Suprapubic skin (tissue), 4 donors: Measurements from ENCODE around the gene ZNF668. TPM values are rescaled to one million over a fixed set of nuclear protein-coding genes. Genes with fewer than 3 reads are reported as not detected.

Source experiments
- DNase-seq, 2 donors: peaks; one replicate each; pipeline ENCODE4 v3.0.0-alpha.2; 2019; ENCODE audit warnings: low spot score in 2 of 2
- H3K27ac ChIP-seq: fragments of 200-600 bp; sonication (generic); one replicate; pipeline ENCODE4 v1.5.1; 2019
- H3K27me3 ChIP-seq: fragments of 200-600 bp; sonication (generic); one replicate; pipeline ENCODE4 v1.5.1; 2019
- H3K36me3 ChIP-seq: fragments of 200-600 bp; sonication (generic); one replicate; pipeline ENCODE4 v1.5.1; 2019
- H3K4me1 ChIP-seq: fragments of 200-600 bp; sonication (generic); one replicate; pipeline ENCODE4 v1.5.1; 2019
- H3K4me3 ChIP-seq: fragments of 200-600 bp; sonication (generic); one replicate; pipeline ENCODE4 v1.5.1; 2019; ENCODE audit warnings: mild to moderate bottlenecking
- H3K9me3 ChIP-seq: fragments of 200-600 bp; sonication (generic); one replicate; pipeline ENCODE4 v1.5.1; 2019
- CTCF ChIP-seq, 2 donors: fragments of 200-600 bp in 1 of 2; fragments of 450-650 bp in 1 of 2; sonication (generic) in 1 of 2; IDR thresholded peaks; one replicate each; pipeline ENCODE4 v1.5.1; 2016 to 2019; ENCODE audit warnings: antibody characterized with exemption in 2 of 2, mild to moderate bottlenecking in 1 of 2, moderate library complexity in 1 of 2
- EP300 ChIP-seq: sonication (generic); formaldehyde crosslinking; IDR thresholded peaks from one replicate; pipeline ENCODE4 v1.6.1; 2017; ENCODE audit warnings: antibody characterized with exemption
- POLR2A ChIP-seq, 2 donors: fragments of 450-650 bp; IDR thresholded peaks; one replicate each; pipeline ENCODE4 v1.6.1; 2017; ENCODE audit warnings: antibody characterized with exemption in 2 of 2, mild to moderate bottlenecking in 2 of 2, moderate library complexity in 2 of 2
- POLR2AphosphoS5 ChIP-seq, 3 donors: sonication (generic); formaldehyde crosslinking; IDR thresholded peaks; one replicate each; pipeline ENCODE4 v1.6.1; 2017; ENCODE audit warnings: antibody characterized with exemption in 3 of 3
- WGBS: methylation state at CpG from one replicate; pipeline ENCODE4 v1.1.5; 2018; 5-methylcytosine and 5-hydroxymethylcytosine counted together
- total RNA-seq, 4 donors: library from RNA; depleted of rRNA; stranded (reverse); fragments of >200 nt; gene quantifications; one replicate each; pipeline ENCODE4 v1.1.0, GENCODE V29; 2016

Gene ZNF668
- total RNA-seq, 4 donors from 2014 or later, result 9.0 to 15.9 (median 12.6) TPM

GRCh38 chr16:31094088-31094423, 20.0 kb upstream of the ZNF668 start:
- no peaks in the 10 kb centered on the region for H3K27me3 ChIP-seq
- TF ChIP-seq POLR2A (IDR thresholded peaks at IDR 0.05) (no peak), POLR2AphosphoS5 (IDR thresholded peaks at IDR 0.05) (no peak), CTCF (IDR thresholded peaks at IDR 0.05) (no peak), EP300 (no peak)
- peaks cover 16% of the 10 kb centered on the region for H3K36me3 ChIP-seq
- peak in 1 of 2 donors; percentile 68 for DNase-seq
- 1% methylated on average over 20 of the region's 20 CpGs for WGBS
- peak overlapping the region; percentile 87 for H3K4me3 ChIP-seq
- H3K27ac ChIP-seq, result peak overlapping the region; percentile 86
- no peaks in the 10 kb centered on the region for H3K9me3 ChIP-seq
- peaks cover 27% of the 10 kb centered on the region for H3K4me1 ChIP-seq

- Histone ChIP-seq H3K27me3 (no peaks in the 10 kb centered on the region), H3K27ac (no peak overlapping the region), H3K4me1 (peaks cover 27% of the 10 kb centered on the region), H3K4me3 (peak overlapping the region; percentile 87), H3K9me3 (no peaks in the 10 kb centered on the region), H3K36me3 (peaks cover 19% of the 10 kb centered on the region)
- WGBS, result 44% methylated on average over 12 of the region's 17 CpGs
- DNase-seq, result no peak
- no peak for TF ChIP-seq EP300
- TF ChIP-seq POLR2A (IDR thresholded peaks at IDR 0.05), result no peak
- TF ChIP-seq POLR2AphosphoS5 (IDR thresholded peaks at IDR 0.05), result no peak
- no peak for TF ChIP-seq CTCF (IDR thresholded peaks at IDR 0.05)
Measured at GRCh38 chr16:31093132-31093703, 19.2 kb upstream of the ZNF668 start.

- 90% methylated on average over 5 of the region's 5 CpGs for WGBS
- Histone ChIP-seq H3K27ac (no peak overlapping the region), H3K9me3 (no peaks in the 10 kb centered on the region), H3K4me1 (peaks cover 27% of the 10 kb centered on the region), H3K4me3 (no peak overlapping the region), H3K27me3 (no peaks in the 10 kb centered on the region), H3K36me3 (peaks cover 19% of the 10 kb centered on the region)
- TF ChIP-seq CTCF (IDR thresholded peaks at IDR 0.05) (no peak), POLR2A (IDR thresholded peaks at IDR 0.05) (no peak)
- no peak for DNase-seq
Measured at GRCh38 chr16:31092330-31092729, 18.3 kb upstream of the ZNF668 start.

- no peak overlapping the region for H3K27ac ChIP-seq
- DNase-seq, result no peak
- no peak for TF ChIP-seq POLR2A (IDR thresholded peaks at IDR 0.05)
- TF ChIP-seq EP300, result no peak
- no peak for TF ChIP-seq CTCF (IDR thresholded peaks at IDR 0.05)
- TF ChIP-seq POLR2AphosphoS5 (IDR thresholded peaks at IDR 0.05), result no peak
- H3K9me3 ChIP-seq, result no peaks in the 10 kb centered on the region
- no peak overlapping the region for H3K4me3 ChIP-seq
- no peaks in the 10 kb centered on the region for H3K27me3 ChIP-seq
- H3K36me3 ChIP-seq, result peaks cover 28% of the 10 kb centered on the region
- 60% methylated on average over 2 of the region's 2 CpGs for WGBS
- H3K4me1 ChIP-seq, result peaks cover 26% of the 10 kb centered on the region
Measured at GRCh38 chr16:31090540-31090939, 16.5 kb upstream of the ZNF668 start.

- Histone ChIP-seq H3K27ac (no peak overlapping the region), H3K4me1 (peaks cover 20% of the 10 kb centered on the region), H3K4me3 (no peak overlapping the region), H3K9me3 (no peaks in the 10 kb centered on the region), H3K36me3 (peaks cover 39% of the 10 kb centered on the region), H3K27me3 (no peaks in the 10 kb centered on the region)
- WGBS, result 99% methylated on average over 8 of the region's 8 CpGs
- peak in 1 of 2 donors; percentile 69 for DNase-seq
- TF ChIP-seq POLR2AphosphoS5 (IDR thresholded peaks at IDR 0.05) (no peak), EP300 (no peak), CTCF (IDR thresholded peaks at IDR 0.05) (no peak), POLR2A (IDR thresholded peaks at IDR 0.05) (no peak)
Measured at GRCh38 chr16:31089199-31089598, 15.2 kb upstream of the ZNF668 start.
